Fibroblast of skin of left biceps (primary cell): ENCODE data around the gene RHEBL1.
"Not testable (repeated sequence)": the region's sequence is repeated elsewhere in the genome, so short reads cannot be mapped to it uniquely, and the experiment has no call there.

Source experiments
- DNase-seq, 2 experiments: peaks; one replicate each; pipeline ENCODE4 v3.0.0-alpha.2; 2013; ENCODE audit warnings: low read depth in 2 of 2

The RHEBL1 gene

DNA sequence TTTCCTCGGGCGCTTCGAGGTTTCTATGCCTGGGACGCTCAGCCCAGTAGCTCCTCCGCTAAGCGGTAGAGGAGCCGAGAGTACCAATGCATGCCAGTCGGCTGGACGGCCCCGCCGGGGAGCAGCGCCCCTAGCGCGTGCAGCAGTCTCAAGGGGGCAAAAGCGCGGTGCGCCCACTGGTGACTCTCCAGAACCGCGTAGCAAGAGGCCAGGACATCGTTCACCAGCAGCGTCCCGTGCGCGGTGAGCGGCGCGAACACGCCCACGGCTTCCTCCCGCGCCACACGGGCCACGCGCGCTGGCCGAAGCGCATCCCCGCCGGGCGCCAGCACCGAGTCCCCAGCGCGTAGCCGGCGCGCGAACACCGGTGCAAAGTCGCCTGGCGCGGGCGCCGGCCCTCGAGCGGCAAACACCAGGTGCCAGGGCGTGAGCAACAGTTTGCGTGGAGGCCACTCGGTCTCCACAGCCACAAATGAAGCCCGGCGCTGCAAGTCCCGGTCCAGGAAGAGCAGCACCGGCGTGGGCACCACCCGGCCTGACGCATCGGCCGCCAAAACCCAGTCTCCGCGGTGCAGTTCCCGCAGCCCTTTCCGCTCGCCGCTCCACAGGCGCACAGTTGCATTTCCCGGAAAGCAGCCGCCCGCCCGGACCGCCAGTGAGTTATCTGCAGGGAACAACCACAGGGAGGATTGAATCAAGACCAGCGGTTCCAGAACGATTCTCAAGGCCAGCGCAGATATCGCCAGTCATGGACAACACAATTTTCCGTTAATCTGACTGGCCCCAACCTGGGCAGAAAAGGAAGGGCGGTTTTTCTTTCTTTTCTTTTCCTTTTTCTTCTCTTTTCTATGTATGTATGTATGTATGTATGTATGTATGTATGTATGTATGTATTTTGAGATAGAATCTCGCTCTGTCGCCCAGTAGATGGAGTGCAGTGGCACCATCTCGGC, 20.3 kb upstream of the RHEBL1 start:
- no peak for DNase-seq

DNA sequence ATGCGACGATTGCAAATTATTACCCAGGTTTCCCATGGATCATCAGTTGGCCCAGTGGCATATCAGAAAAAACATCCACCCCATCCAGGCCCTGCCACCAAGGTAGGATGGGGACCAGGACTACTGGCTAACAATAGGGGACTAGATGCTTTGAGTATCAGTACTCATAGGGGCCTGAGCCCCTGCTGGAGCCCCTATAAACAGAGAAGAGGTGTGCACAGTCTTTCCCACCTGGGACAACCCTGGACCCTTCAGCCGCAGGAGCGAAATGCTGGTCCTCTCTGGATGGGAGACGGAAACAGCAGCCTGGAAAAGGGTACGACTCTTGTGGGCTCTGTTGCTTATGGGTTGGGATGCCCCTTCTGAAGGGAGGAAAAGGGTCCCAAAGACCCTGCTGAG, 19.2 kb upstream of the RHEBL1 start:
- no peak for DNase-seq

DNA sequence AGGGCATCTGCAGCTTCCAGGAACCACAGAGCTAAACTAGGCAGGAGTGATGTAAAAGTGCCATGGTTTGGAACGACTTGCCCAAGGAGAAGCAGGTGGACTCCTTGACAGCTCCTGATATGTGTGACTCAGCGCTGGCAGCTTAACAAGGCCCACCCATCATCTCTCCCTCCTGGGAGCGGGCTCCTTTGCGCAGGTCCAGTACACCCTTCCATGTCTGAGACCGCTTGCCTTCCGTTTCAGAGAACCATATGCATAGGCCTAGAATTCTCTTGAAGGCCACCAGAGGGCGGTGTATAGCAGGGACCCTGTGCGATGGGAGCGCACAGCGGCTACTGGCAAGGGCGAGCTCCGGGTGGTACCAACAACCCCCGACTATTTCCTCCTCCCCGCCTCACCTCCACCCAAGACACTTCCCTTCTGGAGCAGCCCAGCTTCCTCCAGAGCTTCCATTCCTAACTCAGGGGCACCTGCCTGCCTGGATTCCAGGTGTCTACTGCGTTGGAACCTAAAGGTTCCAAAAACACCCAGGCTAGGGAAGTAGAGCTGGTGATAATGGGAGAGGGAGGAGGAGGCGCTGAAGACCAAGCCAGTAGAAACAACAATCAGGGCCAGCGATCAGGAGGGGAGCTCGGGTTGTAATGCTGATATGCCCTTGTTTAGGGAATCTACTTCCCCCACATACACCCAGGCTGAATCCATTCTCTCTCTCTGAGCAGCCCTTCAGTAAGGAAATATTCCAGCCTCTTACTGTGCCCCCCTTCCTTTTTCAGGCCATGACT, 18.6 kb upstream of the RHEBL1 start:
- peak; percentile 50 to 61 for DNase-seq

DNA sequence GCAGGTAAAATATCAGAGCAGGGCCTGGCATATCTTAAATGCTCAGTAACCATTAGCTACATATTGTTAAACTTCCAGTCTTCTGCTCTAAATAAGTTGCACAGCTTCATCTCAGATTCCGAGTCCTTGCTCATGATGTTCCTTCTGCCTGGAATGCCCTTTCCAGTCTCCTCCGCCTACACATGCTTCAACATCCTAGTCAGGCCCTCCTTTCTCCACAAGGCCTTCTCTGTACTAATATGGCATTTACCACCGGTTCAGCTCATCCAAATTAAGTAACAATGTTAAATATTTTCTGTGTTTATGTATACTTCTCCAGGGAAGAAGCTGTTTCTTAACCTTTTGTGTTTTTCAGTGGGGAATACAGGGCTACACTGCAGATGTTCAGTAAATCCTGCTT, 16.3 kb upstream of the RHEBL1 start:
- no peak for DNase-seq

DNA sequence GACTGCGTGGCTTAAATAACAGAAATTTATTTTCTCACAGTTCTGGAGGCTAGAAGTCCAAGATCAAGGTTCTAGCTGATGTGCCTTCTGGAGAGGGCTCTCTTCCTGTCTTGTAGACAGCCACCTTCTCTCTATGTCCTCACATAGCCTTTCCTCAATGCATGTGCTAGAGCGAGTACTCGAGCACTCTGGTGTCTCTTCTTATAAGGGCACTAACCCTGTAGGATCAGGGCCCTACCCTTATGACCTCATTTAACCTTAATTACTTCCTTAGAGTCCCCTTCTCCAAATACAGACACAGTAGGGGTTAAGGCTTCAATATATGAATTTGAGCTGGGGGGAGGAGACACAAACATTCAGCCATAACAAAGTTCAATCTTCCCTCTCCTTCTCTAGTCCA, 14.7 kb upstream of the RHEBL1 start:
- no peak for DNase-seq

DNA sequence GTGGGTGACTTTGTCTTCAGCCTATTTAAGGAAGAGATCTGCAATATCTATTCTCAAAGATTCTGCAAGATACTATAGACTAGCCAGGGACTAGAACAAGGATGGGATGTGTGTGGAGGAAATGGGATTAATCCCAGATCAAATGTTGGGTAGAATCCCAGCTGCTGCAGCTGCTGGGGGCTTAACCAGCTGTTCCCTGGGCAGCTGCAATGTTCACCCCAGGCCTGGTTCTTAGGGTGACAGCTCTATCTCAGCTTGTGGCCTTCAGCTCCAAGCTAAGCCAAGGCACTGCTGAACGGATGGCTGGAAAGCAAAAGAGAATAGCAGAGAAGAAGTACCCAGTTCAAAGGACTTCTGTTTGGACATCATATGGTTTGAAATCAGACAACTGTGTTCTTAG, 10.0 kb upstream of the RHEBL1 start:
- no peak for DNase-seq

DNA sequence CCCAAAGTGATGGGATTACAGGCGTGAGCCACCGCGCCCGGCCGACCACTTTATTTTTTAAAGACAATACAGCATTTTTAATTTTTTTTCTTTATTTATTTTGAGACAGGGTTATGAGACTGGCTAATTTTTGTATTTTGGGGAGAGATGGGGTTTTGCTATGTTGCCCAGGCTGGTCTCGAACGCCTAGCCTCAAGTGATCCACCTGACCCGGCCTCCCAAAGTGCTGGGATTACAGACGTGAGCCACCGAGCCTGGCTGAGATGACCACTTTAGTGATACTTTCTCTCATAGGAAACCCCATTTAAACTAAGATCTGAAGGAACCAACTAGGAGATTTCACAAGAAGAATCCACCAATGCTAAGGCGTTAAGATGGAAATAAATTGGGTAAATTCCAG, 1.2 kb upstream of the RHEBL1 start:
- no peak for DNase-seq

DNA sequence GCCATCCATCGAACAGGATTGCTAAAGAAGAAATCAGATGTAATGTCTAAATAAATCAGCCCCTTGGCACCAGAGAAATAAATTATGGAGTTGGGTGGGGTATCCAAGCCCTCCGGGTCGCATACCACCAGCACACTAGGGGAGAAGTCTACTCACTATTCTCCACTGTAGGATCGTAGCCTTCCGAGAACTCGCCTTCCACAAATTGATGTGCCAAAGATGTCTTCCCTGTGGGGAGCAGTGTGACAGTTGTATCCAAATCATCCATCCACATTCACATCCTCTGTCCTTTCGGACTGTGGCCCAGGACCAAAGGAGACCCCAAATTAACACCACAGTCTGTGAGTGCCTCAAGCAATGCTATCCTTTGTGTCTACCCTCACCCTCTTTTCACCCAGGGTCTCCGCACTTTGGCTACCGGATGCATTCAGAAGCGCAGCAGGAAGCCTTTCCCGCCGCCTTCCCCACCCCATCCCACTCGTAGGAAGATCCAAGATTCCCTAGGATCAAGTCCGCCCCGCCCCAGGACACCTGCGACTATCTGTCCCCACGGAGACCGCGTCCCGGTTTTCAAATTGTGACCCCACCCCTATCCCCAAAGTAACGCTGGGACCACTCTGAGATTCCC, 786 bp downstream of the RHEBL1 start:
- DNase-seq: no peak

DNA sequence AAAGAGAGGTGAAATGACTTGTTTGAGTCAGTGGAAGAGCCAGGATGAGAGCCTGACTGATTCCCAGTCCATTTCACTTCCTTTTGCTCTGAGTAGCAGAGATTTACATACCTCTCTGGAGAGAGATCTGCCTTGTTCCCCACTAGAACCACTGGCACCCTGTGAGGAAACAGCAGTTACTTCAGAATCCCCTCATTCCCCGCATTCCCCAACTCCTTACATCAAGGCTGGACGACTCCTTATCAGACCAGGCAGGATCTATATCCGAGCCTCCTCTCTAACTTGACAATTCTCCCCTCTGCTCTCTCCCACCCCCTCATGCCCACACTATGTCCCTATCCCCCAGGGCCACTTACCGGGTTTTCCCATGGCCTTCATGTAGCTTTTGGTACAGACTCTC, 3.7 kb downstream of the RHEBL1 start:
- DNase-seq: no peak

DNA sequence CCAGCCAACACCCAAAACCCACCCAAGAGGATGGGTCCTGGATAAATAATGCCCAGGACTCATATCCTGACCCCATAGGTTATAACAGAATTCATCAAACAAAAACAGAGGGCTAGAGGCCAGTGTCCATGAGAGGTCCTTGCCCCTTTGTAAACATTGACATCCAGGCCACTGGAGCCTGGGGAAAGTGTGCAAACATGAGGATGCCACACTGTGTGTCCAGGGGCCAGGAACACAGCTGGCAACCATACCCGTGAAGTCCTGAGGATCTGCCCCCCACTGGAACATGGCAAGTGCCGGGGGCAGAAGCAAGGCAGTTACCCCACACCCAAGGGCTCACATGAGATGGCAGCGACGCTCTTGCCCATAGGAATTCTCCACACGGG, 5.0 kb downstream of the RHEBL1 start:
- no peak for DNase-seq

DNA sequence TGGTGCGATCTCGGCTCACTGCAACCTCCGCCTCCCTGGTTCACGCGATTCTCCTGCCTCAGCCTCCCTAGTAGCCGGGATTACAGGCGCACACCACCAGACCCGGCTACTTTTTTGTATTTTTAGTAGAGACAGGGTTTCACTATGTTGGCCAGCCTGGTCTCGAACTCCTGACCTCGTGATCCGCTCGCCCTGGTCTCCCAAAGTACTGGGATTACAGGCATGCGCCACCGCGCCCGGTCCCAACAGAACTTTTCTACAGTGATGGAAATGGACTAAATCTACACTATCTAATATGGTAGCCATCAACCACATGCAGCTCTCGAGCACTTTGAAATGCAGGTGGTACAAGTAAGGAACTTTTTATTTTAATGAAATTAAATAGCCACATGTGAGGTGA, 7.9 kb downstream of the RHEBL1 start:
- not testable (repeated sequence) for DNase-seq

DNA sequence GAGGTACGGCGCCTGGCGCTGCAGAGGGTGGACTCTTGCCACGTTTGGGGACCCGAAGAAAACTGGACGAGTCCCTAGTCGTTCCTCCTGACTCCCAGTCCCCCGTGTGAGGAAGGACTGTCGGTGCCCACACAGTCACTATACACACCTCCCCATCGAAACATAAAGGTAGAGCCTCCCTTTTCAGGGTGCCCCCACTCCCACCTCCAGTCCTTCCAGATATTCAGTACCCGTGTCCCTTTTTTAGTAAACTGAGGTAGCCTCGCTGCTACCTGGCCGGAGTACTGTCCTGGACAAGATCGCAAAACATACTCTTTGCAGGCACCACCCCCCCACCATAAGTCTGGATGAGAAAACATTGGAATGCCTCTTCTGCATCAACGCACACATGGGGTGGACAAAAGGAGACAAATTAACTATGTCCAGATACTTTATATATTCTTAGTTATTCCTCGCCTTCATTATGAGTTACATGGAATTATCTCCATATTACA, 8.6 kb downstream of the RHEBL1 start:
- DNase-seq: no peak

DNA sequence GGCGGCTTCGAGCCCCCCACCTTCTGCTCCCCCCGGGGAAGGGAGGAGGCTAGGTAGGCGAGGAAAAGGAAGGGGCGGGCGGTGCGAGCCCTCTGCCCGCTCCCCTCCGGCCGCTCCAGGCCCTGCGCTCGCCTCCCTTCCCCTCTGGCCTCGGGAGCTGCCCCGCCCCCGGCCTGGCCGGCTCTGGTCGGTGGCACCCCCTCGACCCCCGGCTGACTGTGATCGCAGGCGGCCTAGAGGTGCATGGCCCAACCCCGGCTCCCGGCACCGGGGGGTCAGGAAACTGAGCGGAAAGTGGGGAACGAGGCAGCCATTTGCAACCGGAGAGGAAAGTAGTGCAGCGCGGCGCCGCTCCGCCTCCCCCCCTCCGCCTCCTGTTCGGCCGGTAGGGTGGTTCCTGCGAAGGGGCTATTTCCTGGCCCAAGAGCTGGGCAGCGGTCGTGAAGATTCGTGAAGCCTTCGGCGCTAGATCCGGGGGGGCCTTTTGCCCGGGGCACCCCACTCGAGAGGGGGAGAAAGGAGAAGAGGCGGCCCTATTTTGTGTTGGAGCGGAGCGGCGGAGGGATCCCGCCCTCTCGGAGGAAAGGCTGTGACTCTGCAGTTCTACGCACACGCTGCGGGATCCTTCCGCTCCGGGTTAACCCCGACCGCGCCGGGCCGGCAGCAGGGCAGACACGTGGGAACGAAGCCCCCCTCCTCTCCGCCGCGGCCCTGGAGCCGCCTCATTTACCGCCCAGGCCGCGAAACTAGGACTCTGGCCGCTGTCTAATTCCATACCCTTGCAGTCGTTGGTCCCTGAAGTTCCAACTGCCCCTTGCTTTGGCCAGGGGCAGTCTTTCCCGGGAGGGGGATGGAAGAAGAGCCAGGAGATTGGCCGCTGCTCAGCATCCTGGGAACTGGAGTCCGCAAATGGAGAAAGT, 9.3 kb downstream of the RHEBL1 start, which contains the start of gene KMT2D:
KMT2D (minus strand) TSS at position 558 of the 920 bp plus-strand sequence. CDS start 5,470 bp downstream, outside the sequence.
- DNase-seq: peak; percentile 91 to 93

DNA sequence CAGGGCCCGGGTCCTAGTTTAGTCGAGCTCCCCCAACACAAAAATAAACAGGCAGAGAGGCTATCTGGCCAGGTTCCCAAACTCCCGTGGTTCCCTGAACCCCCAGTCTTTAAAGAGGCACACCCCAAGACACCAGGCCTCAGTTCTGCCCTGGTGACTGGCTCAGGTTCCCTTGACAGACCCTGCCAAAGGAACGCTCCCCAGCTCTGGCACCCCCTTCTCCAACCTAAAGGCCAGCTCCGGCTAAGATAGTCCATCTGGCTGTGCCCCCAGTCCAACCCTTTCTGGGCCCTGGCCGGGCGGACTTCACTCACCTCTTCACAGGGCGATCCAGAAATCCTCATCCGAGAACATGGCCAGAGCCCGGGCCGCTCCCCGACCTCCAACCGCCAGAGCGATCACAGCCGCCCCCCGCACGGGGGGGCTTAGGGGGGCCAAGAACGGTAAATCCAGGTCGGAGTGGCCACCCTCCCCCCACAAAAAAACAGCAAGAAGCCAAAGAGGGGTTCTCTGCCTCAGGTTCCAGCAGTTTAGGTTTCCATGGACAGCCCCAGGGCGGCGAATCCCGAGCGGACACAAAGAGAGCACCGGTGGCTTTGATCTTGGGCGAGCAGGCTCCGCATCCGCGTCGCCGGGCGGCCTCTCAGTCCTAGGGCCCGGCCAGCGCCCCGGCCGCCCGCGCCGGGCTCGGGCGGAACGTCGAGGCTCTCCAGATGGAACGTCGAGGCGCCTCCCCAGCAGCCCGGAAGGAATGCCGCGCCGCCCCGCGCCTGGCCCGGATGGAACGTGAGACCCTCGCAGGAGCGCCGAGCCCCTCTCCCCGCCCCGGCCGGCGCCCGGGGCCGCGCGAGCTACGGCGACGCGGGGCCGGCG, 10.2 kb downstream of the RHEBL1 start:
- no peak for DNase-seq

DNA sequence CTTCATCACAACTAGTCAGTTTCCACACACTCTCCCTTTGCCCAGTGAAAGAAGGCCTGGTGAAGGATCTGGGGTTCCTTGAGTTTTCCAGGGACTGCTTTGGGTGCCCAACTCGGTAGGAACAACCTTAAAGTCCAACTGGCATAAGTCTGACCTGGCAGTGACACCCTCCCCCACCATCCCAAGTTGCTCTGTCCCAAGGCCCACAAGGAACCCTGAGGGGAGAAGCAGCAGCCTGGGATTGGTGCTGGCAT, 10.8 kb downstream of the RHEBL1 start:
- DNase-seq: no peak

DNA sequence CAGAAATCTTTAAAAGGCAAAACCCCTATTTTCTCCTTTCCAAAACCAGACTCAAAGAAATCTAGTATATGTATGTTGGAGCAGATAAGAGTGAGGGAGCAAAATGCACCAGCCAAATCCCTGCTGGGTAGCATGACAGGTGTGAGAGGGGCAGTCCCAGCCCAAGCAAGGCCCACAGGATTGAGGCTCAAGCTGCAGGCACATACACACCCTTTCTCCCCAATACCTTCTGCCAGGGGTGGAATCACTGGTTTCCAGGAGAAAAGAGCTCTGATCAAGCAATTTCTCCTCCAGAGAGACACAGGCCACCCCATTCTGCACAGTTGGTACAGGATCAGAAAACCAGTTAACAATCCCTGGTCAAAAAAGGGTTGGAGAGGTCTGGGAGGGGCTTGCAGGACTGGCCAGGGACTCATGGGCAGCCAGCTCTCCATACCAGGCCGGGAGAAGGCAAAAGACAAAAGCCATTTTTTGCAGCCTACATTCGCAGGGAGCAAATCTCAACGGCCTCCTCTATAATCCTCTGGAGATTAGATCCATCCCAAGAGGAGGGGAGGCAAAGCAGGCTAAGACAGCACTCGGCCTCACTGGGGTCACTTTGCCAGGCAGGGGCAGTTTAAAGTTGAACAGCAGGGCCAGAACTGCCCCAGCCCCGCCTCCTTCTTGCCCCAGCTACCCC, 11.3 kb downstream of the RHEBL1 start:
- DNase-seq: no peak

DNA sequence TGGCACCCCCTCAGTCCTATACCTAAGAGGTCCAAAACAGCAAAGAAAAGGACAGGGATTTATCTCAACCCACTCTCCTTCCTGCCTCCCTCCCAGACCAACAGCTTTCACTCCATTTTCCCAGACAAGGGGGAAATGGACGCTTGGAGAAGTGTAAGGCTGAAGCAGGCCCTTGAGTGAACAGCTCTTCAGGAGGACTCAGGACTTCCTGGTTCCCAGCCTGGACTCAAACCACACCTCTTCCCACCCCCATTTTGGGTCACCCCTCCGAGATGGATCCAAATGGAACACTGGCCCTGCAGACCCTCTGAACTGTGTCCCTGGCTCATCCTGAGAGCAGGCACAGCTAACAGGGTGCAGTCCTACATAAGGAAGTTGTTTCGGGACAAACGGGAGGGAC, 11.9 kb downstream of the RHEBL1 start:
- DNase-seq: no peak

DNA sequence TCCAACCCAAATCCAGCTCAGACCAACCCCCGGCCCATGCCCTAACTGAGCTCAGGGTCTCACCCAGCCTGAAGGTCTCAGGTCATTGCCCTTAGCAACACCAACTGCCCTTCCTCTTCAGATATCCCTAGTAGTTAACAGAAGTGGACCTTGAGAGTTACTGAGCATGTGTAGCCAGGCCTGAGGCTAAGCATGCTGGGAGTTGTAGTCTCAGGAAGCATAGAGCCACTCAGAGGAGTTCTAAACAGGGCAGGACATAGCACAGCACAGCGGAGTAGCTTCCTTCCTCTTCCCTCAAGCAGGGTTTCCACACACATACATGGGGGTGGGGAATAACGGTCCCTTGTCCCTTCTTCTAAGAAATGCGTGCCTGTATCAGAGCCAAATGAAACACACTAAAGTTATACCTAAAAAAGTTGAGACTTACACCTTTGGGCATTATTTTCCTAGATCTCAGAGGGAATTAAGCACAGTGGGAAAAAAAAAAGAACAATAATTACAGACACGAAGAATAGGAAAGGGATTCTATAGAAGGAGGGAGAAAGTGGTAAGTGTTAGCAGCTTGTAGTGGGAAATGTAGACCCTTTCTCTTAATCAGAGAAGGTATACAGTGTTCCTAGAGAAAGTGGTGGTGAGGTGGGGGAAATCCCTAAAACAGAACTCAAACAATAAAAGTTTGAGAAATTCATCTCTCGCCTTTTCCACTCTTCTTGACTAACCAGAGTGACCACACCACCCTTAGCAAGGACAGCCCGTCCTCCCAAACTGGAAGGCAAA, 13.6 kb downstream of the RHEBL1 start:
- peak; percentile 17 to 20 for DNase-seq

DNA sequence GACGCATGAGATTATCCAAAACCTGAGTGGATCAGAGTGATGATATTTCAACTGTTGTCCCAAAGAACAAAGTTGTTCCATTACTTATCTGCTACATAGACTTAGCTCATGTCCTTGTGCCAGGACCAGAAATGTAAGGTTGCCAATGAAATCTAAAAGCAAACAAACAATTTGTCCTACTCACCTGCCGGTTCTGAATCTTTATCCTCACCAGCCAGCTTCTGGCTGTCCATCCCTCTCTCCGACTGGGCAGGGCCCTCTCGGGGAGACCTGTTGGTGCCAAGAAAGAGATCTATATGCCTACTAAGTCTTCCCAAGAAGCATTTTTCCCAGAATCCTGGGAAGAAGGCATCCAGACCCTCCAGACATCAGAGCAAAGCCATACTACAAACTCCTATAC, 14.7 kb downstream of the RHEBL1 start:
- no peak for DNase-seq
